ENCODE data around the gene RHBDL1.

- no peak for TF ChIP-seq EZH2phosphoT487 (IDR thresholded peaks at IDR 0.05; ENCODE audit: low read depth, severe bottlenecking, unreplicated experiment)
- TF ChIP-seq CTCF (IDR thresholded peaks at IDR 0.05; ENCODE audit: poor library complexity): peak; percentile 21
Observed at GRCh38 chr16:648071-648780, 27.2 kb upstream of the RHBDL1 start.

All from hepatocyte (in vitro differentiated cells).